GM19468 (cell line): Measurements from ENCODE around the gene GSTO2.

Experiments used
- ATAC-seq: cut with Tn5 transposase; IDR thresholded peaks from one replicate; pipeline ENCODE4 v1.9.1; 2021; ENCODE audit warnings: mild to moderate bottlenecking, moderate library complexity, moderate number of reproducible peaks; ENCODE audit not compliant: unreplicated experiment; ENCODE audit errors: extremely low read depth

The GSTO2 gene

GRCh38 chr10:104304927-104305326 lies 35.9 kb downstream of the GSTO2 start:
- ATAC-seq: no peak

DNA sequence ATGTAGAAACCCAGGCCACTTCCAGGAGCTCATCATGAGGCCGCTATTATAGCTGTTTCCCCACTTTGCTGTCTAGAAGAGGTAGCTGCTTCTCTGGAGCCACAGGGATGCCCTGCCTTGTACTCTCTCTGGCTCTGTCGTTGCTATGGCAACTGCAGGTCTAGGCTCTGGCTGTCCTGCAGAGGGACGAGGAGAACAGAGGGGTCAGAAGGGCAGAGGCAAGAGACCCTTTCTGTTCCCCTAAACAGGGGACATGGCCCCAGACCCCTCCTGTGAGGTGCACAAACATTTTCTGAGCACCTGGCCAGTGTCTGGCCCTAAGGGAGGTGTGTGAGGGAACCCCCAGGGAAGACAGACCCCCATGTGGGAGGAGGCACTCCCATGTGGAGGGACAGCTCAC lies 37.9 kb downstream of the GSTO2 start:
- ATAC-seq: no peak

- no peak for ATAC-seq
These were observed 38.8 kb downstream of the GSTO2 start for GRCh38 chr10:104307576-104308438.

DNA sequence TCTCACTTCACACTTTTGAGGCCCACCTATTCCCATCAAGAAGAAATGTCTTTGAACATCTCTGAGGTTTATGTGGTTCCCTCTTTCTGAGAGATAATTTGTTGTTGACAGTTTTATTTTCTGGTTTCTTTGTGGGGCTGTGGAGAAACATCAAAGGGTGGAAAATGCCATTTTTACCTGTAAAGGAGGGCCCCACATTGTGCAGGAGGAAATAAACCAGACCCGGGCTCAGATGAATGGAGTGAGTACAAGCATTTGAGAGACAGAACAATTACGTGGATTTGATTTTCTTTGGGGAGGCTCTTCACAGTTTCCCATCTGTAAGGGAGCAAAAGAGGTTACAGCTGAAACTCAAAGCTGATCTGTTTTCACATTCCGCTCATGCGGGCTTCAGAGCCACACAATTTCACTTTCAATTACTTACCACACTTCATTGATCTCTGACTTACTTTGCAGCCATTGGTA lies 39.5 kb downstream of the GSTO2 start:
- peak; percentile 81 for ATAC-seq

DNA sequence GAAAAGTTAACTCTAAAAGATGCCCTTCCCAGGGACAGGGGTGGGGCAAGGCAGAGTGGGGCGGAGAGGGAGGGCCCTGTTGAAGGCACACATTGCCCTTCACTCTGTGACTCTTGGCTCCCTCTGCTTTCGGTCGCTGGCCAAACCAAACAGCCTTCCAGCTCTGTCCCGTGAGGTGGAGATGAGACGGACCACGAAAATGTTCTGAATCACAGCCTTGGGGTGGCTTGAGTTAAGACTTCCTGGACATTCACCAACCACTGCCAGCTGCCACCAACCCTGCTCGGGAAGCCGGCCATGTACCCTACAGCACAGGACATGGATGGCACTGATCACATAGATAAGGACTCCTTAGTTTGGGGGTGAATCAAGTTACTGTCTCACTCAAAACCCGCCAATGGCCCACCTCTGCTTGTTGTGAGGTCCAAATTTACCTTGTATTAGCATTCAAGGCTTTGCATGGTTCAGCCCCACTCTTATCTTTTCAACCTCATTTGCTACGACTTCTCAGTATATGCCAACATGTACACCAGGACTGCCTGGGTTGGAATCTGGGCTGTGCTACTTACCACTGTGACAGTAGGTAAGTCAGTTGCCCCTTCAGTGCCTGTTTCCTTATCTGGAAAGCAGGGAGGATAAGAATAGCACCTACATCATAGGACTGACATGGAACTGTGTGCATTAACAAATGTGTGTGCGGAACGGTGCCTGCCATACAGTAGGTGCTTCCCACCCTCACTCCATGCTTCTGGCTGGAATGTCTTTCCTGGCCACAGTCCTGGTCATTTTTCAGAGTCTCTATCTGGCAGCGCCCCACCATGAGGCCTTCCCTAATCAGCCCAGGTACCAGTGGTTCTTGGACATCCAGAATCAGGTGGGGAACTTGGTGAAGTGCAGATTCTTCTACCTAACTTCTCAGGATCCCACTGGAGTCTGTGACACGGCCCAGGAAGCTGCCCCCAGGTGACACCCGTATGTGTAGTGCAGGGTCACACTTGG lies 41.3 kb downstream of the GSTO2 start:
- no peak for ATAC-seq

GRCh38 chr10:104311184-104311720 lies 42.3 kb downstream of the GSTO2 start:
- ATAC-seq: no peak

GRCh38 chr10:104314591-104315485 lies 45.9 kb downstream of the GSTO2 start:
- ATAC-seq: no peak

DNA sequence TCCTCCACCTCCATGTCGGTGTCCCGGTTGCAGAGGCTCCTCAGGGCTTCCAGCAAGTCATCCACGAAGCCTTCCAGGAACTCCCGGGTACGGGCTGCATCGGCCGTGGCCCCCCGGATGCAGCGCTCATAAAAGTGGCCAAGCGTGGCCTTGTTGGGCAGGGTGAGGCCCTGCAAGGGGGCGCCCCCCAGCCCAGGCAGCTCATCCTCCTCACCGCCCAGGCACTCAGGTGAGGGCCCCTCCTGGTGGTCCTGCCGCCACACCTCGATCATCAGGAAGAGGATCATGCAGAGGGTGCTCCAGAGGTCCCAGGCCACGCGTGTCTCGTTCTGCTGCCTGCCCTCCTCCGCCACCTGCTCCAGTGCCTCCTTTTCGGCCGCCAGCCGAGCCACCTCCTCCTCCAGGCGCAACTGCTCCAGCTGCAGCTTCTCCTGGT lies 46.5 kb downstream of the GSTO2 start:
- no peak for ATAC-seq

DNA sequence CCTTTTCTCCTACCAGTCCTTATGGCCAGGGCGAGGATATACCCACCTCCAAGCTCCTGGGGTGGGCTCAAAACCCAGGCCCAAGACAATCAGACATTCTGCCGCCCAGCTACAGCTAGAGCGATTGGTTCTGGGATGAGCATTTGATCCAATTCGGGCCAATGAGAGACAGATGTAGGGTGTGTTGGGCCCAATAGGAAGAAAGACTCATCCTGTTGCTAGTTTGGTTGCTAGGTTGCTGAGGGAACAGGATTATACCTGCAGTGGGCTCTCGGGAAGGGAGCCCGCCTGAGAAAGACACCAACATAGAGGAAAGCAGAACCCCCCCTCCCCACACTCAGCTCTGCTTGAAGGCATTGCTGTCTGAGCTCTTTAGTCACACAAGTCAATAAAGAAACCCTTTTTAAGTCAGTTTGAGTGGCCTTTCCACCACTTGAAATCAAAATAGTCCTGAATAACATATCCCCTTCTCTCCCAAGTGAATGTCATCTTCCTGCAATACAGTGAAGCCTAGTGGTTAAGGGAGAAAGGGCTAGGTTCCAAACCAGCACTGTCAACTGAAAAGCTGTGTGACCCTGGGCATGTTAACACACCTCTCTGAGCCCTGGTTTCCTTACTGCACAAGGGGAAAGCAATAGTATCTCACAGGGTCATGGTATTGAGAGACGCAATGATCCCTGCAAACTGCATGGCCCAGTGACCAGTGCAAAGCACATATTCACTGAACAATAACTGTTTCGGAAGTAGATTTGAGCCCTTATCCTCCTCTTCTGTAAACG lies 47.5 kb downstream of the GSTO2 start:
- ATAC-seq: no peak

- ATAC-seq: no peak
These were observed 48.3 kb downstream of the GSTO2 start for GRCh38 chr10:104317269-104317710.

GRCh38 chr10:104317726-104318299 lies 48.8 kb downstream of the GSTO2 start:
- ATAC-seq: no peak

GRCh38 chr10:104318326-104318725 lies 49.3 kb downstream of the GSTO2 start:
- no peak for ATAC-seq

- no peak for ATAC-seq
These were observed 50.1 kb downstream of the GSTO2 start for GRCh38 chr10:104318810-104319741.

- ATAC-seq: no peak
These were observed 52.2 kb downstream of the GSTO2 start for GRCh38 chr10:104321226-104321625.

DNA sequence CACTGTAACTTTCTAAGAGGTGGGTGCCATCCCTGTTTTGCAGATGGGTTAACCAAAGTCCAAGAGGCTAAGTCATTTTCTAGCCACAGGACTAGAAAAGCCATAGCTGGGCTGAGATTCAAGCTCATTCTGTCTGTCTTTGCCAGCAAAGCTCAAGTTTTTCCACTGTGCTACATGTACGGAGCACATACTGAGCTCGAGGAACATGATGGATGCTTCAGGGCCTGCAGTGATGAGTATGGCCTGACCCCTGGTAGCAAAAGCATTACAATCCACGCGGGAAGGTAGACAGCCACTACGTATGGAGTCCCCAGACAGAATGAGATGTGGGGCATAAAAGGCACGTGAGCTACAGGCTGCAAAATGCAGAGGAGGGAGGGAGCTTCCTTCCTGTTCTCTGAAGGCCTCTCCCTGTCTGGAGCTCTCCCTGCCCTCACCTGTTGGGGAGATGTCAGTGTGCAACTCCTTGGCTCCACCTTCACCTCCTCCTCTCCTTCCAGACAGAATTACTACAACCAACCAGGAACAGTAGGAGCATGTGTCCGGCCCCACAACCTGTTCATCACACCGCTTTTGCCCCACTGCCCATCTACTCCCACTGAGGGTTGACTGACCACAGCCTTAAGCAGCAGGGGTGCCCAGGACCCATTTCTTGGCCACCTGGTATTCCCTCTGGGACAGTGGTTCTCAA lies 52.9 kb downstream of the GSTO2 start:
- ATAC-seq: no peak

- ATAC-seq: peak; percentile 61
These were observed 53.4 kb downstream of the GSTO2 start for GRCh38 chr10:104322416-104322782.

- no peak for ATAC-seq
These were observed 54.1 kb downstream of the GSTO2 start for GRCh38 chr10:104323085-104323484.
